GM19238 (cell line): ENCODE measurements around the gene MED29.
A peak's percentile ranks its signal among the peaks of the same experiment; 100 is the strongest.

Experiments
- DNase-seq: peaks from one replicate; pipeline ENCODE4 v3.0.0; 2011; ENCODE audit warnings: low spot score; ENCODE audit not compliant: insufficient read length

Gene MED29

DNA sequence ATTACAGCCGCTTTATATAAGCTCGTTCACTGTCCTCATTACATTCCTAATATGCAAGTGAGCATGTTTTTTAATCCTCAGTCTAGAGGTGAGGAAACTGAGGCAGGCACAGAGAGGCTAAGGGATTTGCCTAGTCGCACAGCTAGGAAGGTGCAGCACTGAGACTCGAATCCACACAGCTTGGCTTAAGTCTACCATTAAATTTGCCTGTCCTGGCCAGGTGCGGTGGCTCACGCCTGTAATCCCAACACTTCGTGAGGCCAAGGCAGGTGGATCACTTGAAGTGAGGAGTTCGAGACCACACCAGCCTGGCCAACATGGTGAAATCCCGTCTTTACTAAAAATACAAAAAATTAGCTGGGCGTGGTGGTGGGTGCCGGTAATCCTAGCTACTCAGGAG, 36.5 kb downstream of the MED29 start:
- DNase-seq: no peak

- DNase-seq: no peak
Observed at GRCh38 chr19:39428283-39429112, 37.3 kb downstream of the MED29 start.

GRCh38 chr19:39430675-39431593, 39.8 kb downstream of the MED29 start:
- no peak for DNase-seq

GRCh38 chr19:39432677-39433025, 41.5 kb downstream of the MED29 start:
- no peak for DNase-seq

GRCh38 chr19:39433480-39434079, 42.4 kb downstream of the MED29 start:
- DNase-seq: no peak

GRCh38 chr19:39434123-39435076, 43.2 kb downstream of the MED29 start:
- no peak for DNase-seq

DNA sequence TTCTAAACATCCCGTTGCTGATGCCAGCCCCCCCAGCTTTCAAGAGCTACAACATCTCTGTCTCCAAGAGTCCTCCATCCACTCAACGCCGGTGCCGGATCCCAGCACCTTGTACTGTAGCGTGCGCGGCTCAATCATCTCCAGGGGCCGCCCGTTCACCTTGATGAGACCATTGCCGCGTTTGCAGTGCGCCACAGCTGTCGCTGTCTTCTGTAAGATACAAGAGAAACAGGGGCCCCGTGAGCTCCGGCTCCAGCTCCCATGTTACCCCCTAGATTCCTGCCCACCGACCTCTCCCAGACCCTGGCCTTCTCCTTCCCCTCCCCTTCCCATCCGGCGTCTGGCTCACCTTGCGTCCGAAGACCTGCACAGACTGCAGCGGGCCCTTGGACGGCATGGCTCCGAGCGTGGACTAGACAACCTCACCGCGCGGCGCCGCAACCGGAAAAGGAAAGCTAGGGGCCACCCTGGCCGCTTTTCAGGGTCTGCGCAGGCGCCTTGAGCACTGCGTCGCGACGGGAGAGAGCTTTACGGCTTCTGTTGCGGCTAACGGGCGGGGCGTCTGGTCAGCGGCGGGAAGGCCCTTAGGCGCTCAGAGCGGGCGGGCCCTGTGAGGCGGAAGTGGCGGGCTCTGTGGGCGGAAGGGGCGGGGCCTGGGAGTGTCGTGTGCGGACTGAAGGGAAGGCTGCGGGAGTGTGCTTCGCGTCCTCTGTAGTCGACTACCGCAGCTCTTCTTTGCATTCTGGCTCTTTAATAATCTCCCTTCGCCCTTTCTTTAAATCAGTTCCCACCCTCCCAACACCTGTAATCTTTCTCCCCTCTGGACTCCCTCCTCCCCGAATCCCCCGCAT, 44.5 kb downstream of the MED29 start, which contains the start of gene RPS16:
RPS16 (minus strand) TSS at position 451 of the 851 bp plus-strand sequence; CDS start at position 397, 54 bp downstream.
- peak; percentile 90 for DNase-seq

GRCh38 chr19:39436350-39436716, 45.2 kb downstream of the MED29 start:
- no peak for DNase-seq

- DNase-seq: no peak
Observed at GRCh38 chr19:39438270-39438934, 47.2 kb downstream of the MED29 start.

DNA sequence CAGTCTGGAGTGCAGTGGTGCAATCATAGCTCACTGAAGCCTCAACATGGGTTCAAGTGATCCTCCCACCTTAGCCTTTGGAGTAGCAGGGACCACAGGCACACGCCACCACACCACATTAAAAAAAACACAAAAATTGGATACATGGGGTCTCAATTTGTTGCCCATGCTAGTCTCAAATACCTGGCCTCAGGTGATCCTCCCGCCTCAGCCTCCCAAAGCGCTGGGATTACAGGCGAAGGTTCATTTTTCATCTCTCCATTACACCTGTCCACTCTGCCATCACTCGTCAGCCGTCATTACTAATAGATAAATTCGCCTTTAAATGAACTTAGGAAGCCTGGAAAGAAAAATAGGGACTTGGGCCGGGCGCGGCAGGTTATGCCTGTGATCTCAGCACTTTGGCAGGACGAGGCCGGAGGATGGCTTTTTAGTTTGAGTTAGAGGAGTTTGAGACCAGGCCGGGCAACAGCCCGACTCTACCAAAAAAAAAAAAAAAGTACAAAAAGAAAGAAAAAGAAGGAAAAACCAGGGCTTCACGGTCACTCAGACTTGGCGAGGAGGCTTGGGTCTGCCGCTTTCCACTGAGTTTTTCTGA, 53.5 kb downstream of the MED29 start:
- DNase-seq: no peak

DNA sequence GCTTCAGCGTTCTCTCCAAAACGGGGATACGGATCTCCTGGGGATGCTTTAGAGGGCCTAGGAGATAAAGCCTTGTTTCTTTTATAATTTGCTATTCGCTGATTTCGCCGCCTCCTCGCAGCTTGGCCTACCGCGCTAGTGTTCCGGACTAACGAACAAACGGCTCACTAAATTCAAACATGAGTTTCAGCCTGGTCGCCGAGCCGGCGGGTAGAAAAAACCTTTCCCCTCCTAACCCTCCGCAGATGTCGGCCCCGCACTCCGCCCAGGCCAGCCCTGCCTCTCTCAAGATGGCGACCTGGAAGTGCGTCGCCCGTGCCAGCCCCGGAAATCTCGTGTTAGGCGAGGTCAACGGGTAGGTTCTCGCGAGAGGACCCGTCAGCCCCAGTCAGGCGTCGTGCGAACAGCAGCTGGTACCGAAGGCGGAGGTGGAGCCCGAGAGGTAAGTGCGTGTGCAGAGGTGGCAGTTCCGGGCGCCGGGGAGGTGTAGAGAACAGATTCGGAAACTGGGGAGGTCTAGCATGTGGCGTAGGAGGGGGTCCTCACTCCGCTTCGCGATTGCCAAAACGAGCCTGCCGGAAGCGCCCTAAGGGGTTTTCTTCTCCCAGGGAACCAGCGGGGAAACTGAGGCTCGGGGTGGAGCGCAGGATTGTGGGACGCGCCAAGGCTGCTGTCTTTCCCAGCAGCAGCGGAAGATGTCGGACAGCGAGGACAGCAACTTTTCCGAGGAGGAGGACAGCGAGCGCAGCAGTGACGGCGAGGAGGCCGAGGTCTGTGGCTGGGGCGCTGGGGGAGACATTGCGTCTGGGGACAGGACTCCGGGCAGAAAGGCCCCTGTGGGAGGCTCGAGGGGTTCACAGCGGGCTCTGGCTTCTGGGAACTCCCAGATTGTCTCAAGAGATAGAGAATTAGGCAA, 54.3 kb downstream of the MED29 start, which contains the start of gene SUPT5H:
SUPT5H (plus strand) TSS at position 387 of the 916 bp plus-strand sequence; CDS start at position 696, 309 bp downstream.
- DNase-seq: peak; percentile 98

- no peak for DNase-seq
Observed at GRCh38 chr19:39446365-39447084, 55.3 kb downstream of the MED29 start.

GRCh38 chr19:39448271-39448670, 57.1 kb downstream of the MED29 start:
- DNase-seq: peak; percentile 49

GRCh38 chr19:39449116-39449797, 58.1 kb downstream of the MED29 start:
- DNase-seq: no peak
